Activated CD4-positive, alpha-beta T cell treated with anti-CD3 and anti-CD28 coated beads for 4 hours (primary cell): ENCODE measurements around the gene GATD1.
A peak's percentile ranks its signal among the peaks of the same experiment; 100 is the strongest.

Experiments
- DNase-seq, 2 donors: peaks; one replicate each; pipeline ENCODE4 v3.0.0-alpha.2; 2020

Gene GATD1

GRCh38 chr11:795634-796564, 18.6 kb upstream of the GATD1 start:
- peak; percentile 77 to 86 for DNase-seq

- DNase-seq = no peak
Measured at GRCh38 chr11:794766-795633, 17.7 kb upstream of the GATD1 start.

- DNase-seq = no peak
Measured at GRCh38 chr11:794013-794765, 16.9 kb upstream of the GATD1 start.

GRCh38 chr11:793556-793955, 16.3 kb upstream of the GATD1 start:
- no peak for DNase-seq

- DNase-seq = no peak
Measured at GRCh38 chr11:792873-793272, 15.6 kb upstream of the GATD1 start.

- no peak for DNase-seq
Measured at GRCh38 chr11:792535-792821, 15.2 kb upstream of the GATD1 start.

GRCh38 chr11:791658-792534, 14.6 kb upstream of the GATD1 start:
- no peak for DNase-seq

- DNase-seq = no peak
Measured at GRCh38 chr11:790721-791564, 13.7 kb upstream of the GATD1 start.

- DNase-seq = peak in 1 of 2 donors; percentile 38
Measured at GRCh38 chr11:789943-790342, 12.7 kb upstream of the GATD1 start, which contains the start of gene CEND1. Gene CEND1, minus strand, starts transcription at chr11:790090. Its CDS starts 1,514 bp downstream, at chr11:788576.

GRCh38 chr11:788953-789940, 12.0 kb upstream of the GATD1 start:
- DNase-seq = no peak

- DNase-seq = no peak
Measured at GRCh38 chr11:788009-788640, 10.8 kb upstream of the GATD1 start.

- no peak for DNase-seq
Measured at GRCh38 chr11:787084-787675, 9.9 kb upstream of the GATD1 start.

- no peak for DNase-seq
Measured at GRCh38 chr11:786235-787083, 9.2 kb upstream of the GATD1 start.

- no peak for DNase-seq
Measured at GRCh38 chr11:783581-784015, 6.3 kb upstream of the GATD1 start.

- DNase-seq = no peak
Measured at GRCh38 chr11:782264-783174, 5.2 kb upstream of the GATD1 start.

GRCh38 chr11:779955-780532, 2.8 kb upstream of the GATD1 start:
- no peak for DNase-seq
